Measurements from ENCODE around the gene NFIC.

Gene NFIC

DNA sequence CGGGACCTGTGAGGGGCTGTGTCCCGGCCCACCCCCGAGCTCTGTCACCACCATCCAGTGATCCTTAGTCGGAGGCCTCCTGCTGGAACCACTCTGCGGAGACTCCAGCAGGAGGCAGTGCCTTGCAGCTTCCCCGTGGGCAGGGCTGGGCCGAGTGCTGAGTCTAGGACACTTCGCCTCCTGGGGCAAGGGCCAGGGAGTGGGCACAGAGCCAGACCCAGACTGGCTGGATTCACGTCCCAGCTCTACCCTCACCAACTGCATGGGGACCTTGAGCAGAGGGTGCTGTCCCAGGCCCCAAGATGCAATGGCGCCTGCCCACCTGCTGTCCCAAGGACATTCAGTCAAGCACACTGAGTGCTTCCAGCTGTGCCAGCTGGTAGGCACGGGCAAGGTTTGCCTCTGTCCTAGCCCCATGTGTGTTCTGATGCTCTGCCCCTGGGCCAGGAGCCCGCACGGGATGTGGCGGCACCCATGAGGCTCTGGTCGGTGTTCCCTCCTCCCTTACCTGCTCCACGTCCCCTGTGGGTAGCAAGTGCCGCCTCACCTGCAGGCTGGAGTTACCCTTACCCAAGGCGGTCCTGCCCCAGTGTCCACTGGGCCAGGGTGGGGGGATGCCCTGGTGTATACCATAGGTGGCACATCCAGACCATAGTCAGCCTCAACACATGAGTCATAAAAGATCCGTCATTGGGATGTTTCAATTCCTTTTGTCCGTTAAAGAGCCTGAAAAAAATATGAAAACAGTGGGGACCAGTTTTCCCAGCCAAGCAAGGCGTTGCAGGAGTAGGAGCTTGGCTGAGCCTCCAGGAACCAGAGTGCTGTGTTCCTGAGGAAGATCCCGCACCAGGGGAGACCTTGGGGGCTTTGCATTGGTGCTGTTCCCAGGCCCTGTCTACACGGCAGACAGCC, 147.1 kb downstream of the NFIC start:
- no peak for DNase-seq

GRCh38 chr19:3514930-3515329, 148.5 kb downstream of the NFIC start:
- DNase-seq, result no peak

- peak in 1 of 2 donors; percentile 12 for DNase-seq
Observed at GRCh38 chr19:3515891-3516422, 149.6 kb downstream of the NFIC start.

DNA sequence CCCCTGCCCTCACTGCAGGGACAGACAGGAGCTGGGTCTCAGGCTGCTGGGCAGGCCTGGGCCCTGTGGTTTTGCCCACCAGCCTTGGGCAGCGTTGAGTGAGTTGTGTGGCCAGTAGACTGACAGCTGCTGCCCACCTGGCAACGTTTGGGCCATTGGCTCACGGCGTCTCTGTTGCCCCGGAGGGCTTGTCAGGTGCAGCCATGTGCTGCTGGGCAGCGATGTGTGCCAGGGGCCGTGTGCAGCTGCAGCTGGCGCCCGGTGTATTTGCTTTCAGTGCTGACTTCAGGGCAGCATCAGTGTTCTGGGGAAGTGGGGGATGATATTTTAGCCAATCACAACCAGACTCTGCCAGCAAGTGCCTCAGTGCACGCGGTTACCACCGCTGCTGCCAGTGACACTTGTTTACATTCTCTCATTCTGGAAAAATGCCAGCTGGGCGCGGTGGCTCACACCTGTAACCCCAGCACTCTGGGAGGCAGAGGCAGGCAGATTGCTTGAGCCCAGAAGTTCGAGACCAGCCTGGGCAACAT, 150.4 kb downstream of the NFIC start:
- no peak for DNase-seq

- no peak for DNase-seq
Observed at GRCh38 chr19:3517638-3518037, 151.3 kb downstream of the NFIC start.

- no peak for DNase-seq
Observed at GRCh38 chr19:3518255-3518654, 151.9 kb downstream of the NFIC start.

DNA sequence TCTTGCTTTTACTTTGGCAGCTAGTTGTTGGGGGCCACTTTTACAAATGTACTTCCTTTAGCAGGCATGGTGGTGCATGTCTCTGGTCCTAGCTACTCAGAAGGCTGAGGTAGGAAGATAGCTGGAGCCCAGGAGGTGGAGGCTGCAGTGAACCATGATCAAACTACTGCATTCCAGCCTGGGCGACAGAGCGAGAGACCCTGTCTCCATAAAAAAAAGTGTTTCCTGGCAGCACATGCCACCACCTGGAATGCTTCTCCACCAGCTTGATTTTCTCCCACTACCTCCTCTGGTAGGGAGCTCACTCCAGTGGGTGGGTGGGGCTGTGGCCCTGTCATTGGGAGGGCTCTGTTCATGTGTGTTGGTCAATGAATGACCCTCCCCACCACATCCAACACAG, 152.3 kb downstream of the NFIC start:
- no peak for DNase-seq

Measured in hippocampal formation (tissue), 2 donors.